ENCODE measurements around the gene RSAD1.

Gene RSAD1

DNA sequence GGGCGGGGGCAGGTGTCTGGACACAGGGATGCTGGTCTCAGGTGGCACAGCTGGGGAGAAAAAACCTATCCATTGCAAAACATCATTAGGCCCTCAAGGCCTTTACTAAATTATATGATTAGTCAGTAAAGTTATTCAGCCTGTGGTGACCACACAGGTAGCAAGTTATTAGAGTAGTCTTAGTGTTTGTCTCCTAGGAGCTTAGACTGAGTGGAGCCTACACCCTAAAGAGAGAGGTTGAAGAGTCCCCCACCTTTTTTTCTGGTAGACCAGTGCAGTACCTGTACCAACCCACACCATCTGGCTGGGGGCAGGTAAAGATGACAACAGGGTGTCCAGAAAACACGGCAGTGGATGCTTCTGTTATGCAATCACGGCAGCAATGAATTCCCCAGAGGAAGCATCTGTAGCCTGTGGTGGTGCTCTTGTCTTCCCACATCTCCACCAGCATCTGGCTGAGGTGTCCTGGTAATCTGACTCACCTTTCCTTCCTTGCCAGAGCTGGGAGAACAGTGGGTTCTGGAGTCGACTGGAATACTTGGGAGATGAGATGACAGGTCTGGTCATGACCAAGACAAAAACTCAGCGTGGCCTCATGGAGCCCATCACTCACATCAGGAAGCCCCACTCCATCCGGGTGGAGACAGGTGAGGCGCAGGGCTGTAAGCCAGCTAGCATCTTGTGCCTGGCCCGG lies 40.6 kb downstream of the RSAD1 start:
- DNase-seq (ENCODE audit: low spot score) = no peak

GRCh38 chr17:50520483-50520882 lies 41.8 kb downstream of the RSAD1 start:
- no peak for DNase-seq (ENCODE audit: low spot score)

- no peak for DNase-seq (ENCODE audit: low spot score)
Observed at GRCh38 chr17:50521514-50521913, 42.9 kb downstream of the RSAD1 start.

GRCh38 chr17:50522766-50523165 lies 44.1 kb downstream of the RSAD1 start:
- DNase-seq (ENCODE audit: low spot score) = no peak

DNA sequence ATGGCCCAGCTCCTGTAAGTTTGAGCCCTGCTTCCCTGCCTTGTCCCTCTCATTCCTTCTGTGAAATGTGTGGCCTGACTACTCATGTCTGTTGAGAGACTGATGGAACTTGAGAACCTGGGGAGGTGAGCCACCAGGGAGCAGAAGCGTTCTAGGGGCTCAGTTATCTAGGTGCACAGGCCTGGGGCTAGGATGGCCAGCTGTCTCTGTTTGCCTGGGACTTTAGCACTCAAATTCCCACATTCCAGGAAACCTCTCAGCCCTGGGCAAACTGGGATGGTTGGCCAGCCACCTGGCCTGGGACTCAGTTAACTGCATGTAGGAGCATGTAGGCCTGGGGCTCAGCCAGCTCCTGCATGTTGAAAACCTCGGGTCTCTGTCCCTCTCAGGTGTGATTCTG lies 44.5 kb downstream of the RSAD1 start:
- no peak for DNase-seq (ENCODE audit: low spot score)

- DNase-seq (ENCODE audit: low spot score) = no peak
Observed at GRCh38 chr17:50524838-50525237, 46.2 kb downstream of the RSAD1 start.

DNA sequence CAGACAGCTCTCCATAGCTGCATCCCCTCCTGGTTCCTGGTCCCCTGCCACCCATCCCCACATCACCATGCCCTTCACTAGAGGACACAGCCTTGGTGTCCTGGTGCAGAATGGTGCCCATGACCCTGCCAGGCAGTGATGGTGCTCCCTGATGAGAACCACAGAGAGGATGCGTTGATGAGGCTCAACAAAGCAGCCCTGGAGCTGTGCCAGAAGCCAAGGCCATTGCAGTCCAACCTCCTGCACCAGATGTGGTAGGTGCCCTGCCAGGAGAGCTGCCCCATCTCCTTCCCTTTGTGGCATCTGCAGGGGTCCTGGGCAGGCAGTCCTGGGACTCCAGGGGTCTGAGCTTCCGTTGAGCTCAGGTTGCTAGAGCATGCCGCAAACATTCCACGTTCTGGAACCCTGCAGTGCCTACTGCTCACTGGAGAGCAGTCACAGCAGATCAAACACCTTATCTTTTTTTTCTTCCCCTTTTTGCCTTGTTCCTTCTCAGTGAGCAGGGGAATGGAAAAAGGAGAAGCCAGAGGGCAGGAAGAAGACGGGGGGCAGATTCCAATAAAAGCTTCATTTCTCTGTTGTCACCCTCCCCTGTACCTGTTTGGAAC lies 48.6 kb downstream of the RSAD1 start:
- DNase-seq (ENCODE audit: low spot score) = no peak

DNA sequence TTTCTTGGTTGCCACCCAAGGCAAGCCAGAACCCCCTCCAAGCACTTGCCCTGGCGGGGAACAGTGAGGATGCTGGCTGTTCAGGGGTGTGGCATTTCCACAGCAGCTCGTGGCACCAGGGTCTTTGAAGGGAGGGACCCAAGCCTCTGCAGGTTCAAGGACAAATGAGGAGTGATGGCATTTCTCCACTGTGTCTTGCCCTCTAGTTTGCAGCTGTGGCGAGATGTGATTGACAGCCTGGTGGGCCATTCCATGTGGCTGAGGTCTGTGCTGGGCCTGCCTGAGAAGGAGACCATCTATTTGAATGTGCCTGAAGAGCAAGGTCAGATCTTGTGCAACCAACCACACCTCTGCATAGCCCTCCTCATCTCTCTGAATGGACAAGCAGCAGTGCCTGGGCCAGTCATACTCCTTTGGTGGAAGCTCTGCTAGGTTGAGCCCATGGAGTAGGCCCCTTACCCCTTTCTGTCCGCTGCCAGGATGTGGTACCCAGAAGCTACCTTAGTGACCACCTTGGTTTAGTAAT lies 49.4 kb downstream of the RSAD1 start:
- no peak for DNase-seq (ENCODE audit: low spot score)

GRCh38 chr17:50529849-50530248 lies 51.2 kb downstream of the RSAD1 start:
- no peak for DNase-seq (ENCODE audit: low spot score)

GRCh38 chr17:50531428-50532025 lies 52.9 kb downstream of the RSAD1 start:
- DNase-seq (ENCODE audit: low spot score) = no peak

- peak; percentile 48 for DNase-seq (ENCODE audit: low spot score)
Observed at GRCh38 chr17:50532452-50533024, 53.9 kb downstream of the RSAD1 start, which contains the start of gene EPN3. Gene EPN3, plus strand, starts transcription at chr17:50532735. Its CDS starts 3,822 bp downstream, at chr17:50536557.

- no peak for DNase-seq (ENCODE audit: low spot score)
Observed at GRCh38 chr17:50533185-50533584, 54.5 kb downstream of the RSAD1 start.

GRCh38 chr17:50533720-50534148 lies 55.1 kb downstream of the RSAD1 start:
- no peak for DNase-seq (ENCODE audit: low spot score)

GRCh38 chr17:50534222-50534978 lies 55.7 kb downstream of the RSAD1 start:
- DNase-seq (ENCODE audit: low spot score) = peak; percentile 62

DNA sequence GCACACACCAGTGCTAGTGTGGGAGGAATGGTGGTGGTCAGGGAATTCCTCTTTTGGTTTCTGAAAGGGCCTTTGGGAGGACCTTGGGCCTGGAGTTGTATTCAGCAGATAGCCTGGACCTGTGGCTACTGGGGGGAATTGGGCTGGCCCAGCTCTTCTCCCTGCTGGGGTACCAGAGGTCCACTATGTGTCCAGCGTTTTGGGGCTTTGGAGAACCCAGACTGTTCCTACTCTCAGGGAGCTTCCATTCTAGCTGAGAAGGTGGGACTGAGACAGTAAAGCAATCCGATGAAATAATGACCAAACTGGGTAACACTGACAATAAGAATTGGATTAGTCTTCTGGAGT lies 56.3 kb downstream of the RSAD1 start:
- no peak for DNase-seq (ENCODE audit: low spot score)

DNA sequence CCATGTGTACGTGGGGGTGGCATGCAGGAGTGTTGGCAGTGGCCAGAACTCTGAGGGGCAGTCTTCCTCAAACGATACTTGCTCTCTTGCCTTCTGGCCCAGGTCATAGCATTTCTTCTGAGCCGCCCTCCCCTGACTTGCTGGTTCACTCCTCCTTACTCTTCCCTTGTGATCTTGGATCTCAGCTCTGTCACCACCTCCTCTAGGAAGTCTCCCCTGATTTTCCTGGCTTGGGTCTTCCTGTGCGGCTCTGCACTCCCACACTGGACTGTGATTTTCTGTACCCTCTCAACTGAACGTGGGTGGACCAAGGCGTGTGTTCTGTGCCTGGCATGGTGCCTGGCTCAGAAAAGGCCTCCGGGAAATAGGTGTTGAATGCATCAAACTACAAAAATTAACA lies 56.7 kb downstream of the RSAD1 start:
- no peak for DNase-seq (ENCODE audit: low spot score)
